ENCODE data around the gene NDUFS6. TPM values are rescaled to one million over a fixed set of nuclear protein-coding genes. Genes with fewer than 3 reads are reported as not detected.

Gene NDUFS6
- total RNA-seq, 1 experiment from 2014 or later, result 88.1 TPM

DNA sequence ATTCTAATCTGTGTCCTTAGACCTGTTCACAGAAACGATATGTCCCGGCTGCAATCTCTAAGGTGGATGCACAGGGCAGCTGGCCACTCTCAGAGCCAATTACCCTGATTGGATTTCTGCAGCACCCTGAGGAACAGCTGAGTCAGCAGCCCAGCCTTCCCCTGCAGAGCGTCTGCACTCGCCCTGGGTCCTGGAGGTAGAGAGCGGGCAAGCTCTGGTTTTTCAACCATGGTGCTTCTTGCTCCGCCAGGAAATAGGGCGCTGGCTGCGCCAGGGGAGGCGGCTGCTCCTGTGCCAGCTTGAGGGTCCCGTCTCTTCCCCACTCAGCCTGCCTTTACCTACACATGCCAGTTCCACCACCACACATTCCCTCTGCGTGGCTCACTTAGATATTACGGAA lies 19.2 kb downstream of the NDUFS6 start:
- in situ Hi-C loops (cut with HindIII; ENCODE audit: low pct_unique_long_range_greater_than_20kb, low sequenced_read_pairs), result no loop called here
- DNase-seq (ENCODE audit: low read depth, low spot score), result no peak

DNA sequence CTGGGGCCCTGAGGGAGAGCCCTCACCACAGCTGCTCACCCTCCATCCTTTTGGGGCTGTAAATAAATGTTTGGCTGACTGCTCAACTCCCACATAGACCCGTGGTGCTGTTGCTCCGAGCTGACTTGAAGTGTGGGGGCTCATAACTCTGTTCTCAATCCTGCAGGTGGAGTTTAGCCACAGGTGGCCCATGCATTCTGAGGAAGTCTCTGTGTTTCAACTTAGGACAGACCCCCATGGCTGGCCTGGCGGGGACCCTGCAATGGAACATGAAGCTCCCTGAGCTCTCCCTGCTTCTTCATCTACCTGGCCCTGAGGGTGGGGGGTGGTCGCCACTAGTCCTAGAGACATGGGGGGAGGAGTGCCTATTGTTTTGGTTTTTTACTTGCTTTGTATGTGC lies 19.7 kb downstream of the NDUFS6 start:
- DNase-seq (ENCODE audit: low read depth, low spot score), result no peak
- in situ Hi-C loops (cut with HindIII; ENCODE audit: low pct_unique_long_range_greater_than_20kb, low sequenced_read_pairs), result no loop called here

DNA sequence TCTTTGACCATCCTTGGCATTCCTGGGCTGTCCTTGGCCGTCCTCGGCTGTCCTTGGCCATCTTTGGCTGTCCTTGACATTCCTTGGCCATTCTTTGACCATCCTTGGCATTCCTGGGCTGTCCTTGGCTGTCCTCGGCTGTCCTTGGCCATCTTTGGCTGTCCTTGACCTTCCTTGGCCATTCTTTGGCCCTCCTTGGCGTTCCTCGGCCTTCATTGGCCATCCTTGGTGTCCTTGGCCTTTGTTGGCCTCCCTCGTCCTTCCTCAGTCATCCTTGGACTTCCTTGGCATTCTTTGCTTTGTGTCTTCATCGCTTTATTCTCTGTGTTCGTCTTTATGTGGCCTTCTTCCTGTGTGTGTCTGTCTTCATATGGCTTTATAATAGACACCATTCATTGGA lies 20.7 kb downstream of the NDUFS6 start:
- in situ Hi-C loops (cut with HindIII; ENCODE audit: low pct_unique_long_range_greater_than_20kb, low sequenced_read_pairs), result no loop called here
- DNase-seq (ENCODE audit: low read depth, low spot score), result no peak

DNA sequence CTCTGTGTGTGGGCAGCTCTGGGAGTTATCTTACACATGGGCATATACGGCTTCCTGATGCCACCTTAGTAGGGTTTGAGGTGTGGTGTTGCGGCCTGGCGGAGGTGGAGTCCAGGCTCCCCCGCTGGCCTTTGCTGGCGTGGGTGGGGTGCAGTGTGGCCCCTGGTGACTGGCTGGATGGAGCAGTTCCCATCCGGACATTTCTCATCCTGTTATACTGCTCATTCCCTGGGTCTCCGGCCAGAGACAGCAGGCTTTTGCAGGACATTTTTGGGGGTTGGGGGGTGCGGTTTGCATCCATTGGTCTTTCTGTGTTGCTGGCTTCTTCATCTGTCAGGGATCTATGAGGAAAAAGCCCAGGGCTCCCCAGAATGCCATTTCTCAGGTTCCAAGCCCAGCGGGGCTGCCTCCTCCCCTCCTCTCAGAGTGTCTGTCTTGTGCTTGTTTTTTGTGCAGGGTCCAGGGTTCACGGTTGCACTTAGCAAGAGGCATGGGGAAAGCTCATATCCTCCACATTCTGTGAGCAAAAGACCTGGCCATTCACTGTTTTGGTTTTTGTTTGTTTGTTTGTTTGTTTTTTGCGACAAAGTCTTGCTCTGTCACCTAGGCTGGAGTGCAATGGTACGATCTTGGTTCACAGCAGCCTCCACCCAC lies 22.3 kb downstream of the NDUFS6 start:
- in situ Hi-C loops (cut with HindIII; ENCODE audit: low pct_unique_long_range_greater_than_20kb, low sequenced_read_pairs), result no loop called here
- DNase-seq (ENCODE audit: low read depth, low spot score), result no peak

DNA sequence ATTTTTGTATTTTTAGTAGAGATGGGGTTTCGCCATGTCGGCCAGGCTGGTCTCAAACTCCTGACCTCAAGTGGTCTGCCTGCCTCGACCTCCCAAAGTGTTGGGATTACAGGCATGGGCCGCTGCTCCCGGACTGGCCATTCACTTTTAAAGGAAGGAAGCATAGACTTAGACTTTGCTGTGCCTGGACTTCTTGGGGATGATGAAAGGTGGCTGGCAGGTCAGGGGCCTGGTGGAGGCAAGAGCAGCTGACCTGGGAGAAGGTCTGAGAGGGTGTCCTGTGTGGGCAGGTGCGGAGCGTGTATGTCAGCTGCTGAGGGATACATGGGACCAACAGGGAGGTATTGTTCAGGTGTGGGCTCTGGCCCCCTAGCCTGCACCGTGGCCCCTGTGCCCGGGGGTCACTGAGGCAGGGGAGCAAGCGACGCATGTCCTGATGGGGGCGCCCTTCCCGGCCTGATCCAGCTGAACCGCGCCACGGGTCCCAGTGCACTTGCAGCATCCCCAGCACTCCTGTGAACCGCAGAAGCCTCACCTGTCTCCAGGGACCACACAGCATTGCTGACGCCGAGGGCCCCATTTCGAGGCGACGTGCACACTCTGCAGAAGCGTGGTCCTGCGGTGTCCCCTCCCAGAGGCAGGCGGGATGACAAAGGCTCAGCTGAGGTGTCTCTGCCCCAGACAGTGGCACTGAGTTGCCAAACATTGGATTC lies 23.1 kb downstream of the NDUFS6 start:
- no peak for DNase-seq (ENCODE audit: low read depth, low spot score)
- in situ Hi-C loops (cut with HindIII; ENCODE audit: low pct_unique_long_range_greater_than_20kb, low sequenced_read_pairs), result no loop called here

DNA sequence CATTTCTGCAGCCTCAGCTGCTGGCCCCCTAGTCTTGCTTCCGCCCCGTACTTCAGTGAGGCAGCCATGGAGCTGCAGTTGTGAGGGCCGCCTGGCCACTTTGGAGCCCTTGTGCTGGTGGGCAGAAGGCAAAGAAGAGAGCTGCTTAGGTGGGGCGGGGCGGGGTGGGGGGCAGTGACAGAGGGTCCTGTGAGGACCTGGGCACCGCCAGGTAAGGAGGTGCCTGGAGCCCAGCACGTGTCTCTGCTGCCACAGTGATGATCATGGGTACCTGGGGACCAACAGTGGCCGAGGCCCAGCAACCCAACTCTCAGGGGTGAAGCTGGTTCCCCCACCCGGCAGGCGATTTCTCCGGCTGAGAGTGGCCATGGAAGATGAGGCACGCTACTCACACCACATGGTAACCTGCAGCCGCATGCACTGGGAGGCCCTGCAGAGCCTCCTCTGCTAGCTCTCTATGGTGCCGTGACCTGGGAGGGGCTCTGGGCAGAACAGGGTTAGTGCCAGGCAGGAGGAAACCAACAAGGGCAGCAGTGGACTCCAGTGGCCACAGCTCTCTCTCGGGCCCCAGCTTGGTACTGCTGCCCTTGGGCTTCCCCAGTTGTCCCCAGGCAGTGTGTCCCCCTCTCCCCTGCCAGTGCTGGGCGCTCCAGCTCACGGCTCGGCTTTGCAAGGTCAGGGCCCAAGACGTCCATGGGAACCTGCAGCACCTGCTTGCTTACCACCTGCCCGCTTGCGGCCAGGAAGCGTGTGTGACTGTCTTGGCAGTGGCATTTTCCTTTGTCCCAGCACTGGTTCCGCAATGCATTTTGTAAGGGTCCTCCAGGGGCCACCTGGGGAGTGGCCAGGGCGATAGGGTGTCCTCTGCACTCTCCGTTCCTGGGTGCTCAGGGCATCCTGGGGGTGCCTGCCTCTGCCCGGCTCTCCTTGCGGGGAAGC lies 24.0 kb downstream of the NDUFS6 start:
- in situ Hi-C loops (cut with HindIII; ENCODE audit: low pct_unique_long_range_greater_than_20kb, low sequenced_read_pairs), result no loop called here

DNA sequence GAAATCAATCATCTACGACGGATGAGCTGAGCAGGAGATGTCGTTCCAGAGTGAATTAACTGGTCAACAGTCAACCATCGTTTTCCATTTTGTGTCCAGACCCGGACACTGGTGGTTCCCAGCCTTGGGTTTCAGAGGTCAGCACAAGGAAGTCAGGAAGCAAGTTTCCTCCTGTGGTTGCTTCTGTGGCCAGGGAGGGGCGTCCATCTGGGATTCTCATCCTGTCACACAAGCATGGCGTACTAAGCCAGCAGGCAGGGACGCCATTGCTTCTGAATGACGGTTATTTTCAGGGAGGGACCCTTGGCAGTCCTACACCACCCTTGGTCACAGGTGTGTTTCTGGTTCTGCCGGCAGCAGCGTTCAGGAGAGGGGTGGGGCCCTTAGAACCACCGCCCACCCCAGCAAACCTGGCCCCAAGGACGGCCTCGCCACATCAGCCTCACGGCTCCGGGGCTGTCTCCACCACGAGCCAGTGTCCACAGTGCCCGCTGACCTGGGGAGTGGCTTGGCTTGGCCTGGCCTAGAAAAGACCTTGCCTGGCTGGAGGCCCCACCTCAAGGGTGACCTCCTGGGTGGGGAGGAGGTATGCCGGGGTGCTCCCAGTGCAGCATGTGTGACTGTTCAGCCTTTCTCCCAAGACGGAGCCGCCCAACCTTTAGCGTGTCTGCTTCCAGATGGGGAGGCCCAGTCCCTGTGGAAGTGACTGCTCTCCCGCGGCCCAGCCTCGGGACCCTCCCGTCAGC lies 25.2 kb downstream of the NDUFS6 start:
- no peak for DNase-seq (ENCODE audit: low read depth, low spot score)
- in situ Hi-C loops (cut with HindIII; ENCODE audit: low pct_unique_long_range_greater_than_20kb, low sequenced_read_pairs), result no loop called here

More for the DNA sequence above, 24.0 kb downstream of the NDUFS6 start:
- DNase-seq (ENCODE audit: low read depth, low spot score), result no peak

DNA sequence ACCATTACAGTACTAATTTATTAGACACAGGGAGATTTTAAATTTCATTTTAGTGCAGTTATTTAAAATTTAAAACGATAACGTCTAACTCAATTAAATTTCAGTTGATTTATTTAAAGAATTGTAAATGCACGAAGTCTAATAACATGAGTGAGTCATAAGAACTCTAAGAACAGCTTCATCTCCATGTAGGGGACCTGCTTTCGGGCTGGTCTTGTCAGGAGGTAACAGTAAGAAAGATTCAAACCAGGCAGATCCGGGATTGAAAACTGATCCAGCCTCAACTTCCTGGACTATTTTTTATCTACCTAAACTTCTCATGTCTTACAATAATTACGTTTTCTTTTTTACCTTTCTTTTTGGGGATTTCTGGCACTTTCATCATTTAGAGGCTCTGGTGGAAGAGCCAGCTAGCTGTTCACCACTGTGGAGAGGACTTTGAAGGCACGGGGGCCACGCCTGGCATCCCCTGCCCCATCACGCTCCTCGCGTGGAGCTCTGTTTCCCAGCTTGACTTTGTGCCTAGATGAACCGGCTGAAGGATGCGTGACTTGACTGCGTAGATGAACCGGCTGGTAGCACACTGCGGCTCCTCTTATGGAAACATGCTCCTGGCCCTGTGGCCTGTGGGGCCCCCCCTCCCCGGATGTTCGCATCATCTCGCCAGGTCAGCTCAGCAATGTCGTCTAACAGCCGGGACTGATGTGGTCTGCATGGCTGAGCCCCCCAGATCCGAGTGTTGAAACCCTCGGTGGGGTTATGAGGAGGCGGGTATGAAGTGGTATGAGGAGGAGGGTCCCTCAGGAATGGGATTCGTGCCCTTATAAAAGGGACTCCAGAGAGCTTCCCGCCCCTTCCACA lies 26.0 kb downstream of the NDUFS6 start:
- no peak for DNase-seq (ENCODE audit: low read depth, low spot score)
- in situ Hi-C loops (cut with HindIII; ENCODE audit: low pct_unique_long_range_greater_than_20kb, low sequenced_read_pairs), result no loop called here

DNA sequence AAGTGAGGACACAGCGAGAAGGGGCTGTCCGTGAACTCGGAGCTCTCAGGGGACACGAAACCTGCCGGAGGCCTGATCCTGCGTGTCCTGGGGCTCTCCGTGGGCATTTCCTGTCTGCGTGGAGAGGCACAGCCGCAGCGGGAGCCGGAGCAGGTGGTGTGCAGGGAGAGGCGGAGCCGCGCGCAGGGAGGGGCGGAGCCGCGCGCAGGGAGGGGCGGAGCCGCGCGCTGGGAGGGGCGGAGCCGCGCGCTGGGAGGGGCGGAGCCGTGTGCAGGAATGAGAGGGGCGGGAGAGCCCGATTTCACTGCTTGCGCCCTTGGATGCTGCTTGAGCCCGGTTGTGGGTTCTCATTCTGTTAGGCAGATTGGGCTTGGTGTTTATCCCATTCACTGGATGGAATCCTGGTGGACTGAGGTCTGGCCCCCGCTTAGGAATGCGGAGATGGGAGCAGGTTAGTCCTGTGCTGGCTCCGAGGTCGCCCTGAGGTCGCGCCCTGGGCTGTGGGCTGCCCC lies 26.7 kb downstream of the NDUFS6 start:
- in situ Hi-C loops (cut with HindIII; ENCODE audit: low pct_unique_long_range_greater_than_20kb, low sequenced_read_pairs), result no loop called here

DNA sequence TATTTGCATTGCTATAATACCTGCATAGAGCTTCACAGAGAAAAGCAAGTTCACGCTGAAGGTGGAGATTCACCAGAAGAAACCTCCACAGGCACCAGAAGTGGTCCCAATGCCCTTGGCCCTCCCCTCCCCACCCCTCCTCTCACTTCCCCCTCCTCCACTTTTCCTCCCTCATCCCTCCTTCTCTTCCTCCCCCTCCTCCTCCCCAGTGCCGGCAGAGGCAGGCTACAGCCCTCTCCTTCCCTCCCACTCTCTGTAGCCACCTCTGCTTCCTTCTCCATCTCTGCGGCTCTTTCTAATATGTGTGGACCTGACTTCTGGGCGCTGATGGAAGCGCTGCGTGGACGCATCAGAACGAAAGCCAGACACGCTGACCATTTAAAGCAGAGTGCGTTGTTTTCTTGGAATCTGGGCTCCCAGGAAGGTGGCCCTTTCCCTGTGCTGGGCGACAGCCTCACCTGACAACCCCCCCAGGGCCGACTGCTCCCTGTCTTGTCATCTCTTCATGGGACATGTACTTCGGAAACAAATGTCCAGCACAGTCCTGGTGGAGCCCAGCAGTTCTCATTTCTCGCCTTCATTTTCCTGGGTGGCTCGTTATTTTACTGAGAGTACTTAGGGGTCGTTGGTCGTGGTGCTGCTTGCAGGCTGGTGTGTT lies 29.5 kb downstream of the NDUFS6 start:
- in situ Hi-C loops (cut with HindIII; ENCODE audit: low pct_unique_long_range_greater_than_20kb, low sequenced_read_pairs), result no loop called here
- no peak for DNase-seq (ENCODE audit: low read depth, low spot score)

More for the DNA sequence above, 26.7 kb downstream of the NDUFS6 start:
- no peak for DNase-seq (ENCODE audit: low read depth, low spot score)

DNA sequence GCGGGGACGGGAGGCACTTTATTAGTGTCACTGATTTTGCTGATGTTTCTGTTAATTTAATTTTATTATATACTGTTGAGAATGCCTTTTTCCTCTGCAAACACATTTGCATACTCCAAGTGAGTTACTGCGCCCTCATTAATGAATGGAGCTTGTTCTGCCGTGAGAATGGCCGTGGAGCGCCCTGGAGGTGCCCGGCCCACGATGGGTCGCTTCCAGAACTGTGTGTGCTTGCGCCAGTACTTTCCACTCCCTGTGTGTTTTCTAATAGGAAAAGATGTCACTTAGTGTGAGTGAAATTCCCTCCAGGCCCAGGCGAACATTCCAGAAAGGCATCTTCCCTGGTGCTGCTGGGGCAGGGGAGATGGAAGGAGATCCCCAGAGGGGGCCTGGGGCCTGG lies 30.1 kb downstream of the NDUFS6 start:
- in situ Hi-C loops (cut with HindIII; ENCODE audit: low pct_unique_long_range_greater_than_20kb, low sequenced_read_pairs), result no loop called here
- DNase-seq (ENCODE audit: low read depth, low spot score), result no peak

DNA sequence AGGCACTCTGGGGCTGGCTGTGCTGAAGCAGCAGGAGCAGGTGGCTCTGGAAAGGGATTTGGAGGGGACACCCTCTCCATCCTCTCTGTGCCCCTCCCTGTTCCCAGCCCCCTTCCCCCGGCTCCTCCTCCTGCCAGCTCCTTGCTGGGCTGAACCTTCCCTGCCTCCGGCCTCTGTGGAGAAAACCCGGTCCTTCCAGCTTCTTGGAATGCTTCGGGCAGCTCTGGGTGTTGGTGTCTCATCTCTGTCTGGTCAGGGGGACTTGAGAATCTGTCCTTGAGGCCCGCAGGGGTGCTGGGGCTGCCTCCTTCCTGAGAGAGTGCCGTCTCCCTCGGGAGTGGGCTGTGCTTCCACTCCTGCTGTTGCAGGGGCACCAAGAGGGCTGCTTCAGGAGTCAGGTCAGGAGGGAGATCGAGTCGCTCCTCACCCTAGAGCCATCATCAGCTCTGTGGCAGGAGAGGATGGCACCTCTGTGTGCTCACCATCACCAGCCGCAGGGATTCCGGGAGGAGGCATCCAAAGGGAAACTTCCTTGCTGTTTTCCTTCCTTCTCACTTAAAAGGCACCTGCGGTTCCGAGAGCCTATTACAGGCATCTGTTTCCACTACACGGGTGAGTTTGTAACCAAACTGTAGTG lies 30.6 kb downstream of the NDUFS6 start:
- no peak for DNase-seq (ENCODE audit: low read depth, low spot score)
- in situ Hi-C loops (cut with HindIII; ENCODE audit: low pct_unique_long_range_greater_than_20kb, low sequenced_read_pairs), result no loop called here

DNA sequence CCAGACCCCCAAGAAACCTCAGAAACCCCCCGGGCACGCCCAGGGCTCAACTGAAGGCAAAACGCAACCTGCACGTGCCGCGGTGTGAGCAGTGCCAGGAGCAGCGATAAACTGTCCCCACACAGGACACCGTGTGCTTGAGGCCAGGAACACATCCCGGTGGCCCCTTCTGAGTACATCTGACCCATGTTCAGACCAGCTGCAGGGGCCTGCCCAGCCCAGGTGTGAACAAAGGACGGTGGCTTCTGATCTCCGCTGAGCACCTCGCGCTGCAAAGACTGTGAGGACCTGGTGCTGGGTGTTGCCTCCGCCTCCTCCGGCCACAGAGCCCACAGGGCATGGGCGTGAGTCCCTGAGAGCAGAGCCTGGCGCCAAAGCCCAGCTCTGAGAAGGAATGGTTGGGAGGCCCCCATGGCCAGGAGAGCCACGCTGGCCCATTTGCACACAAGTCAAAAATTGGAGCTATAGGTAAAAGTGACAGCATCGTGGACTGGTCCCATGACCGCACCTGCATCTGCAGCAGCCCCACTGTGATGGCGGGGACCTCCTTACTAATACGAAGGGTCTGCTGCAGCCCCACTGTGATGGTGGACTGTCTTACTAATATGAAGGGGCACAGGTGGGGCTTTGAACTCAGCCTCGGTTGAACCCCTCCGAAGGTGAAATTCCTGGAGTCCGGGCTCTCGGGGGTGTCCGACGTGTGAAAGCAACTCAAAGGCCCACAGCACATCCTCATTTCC lies 31.5 kb downstream of the NDUFS6 start:
- in situ Hi-C loops (cut with HindIII; ENCODE audit: low pct_unique_long_range_greater_than_20kb, low sequenced_read_pairs), result no loop called here
- no peak for DNase-seq (ENCODE audit: low read depth, low spot score)

DNA sequence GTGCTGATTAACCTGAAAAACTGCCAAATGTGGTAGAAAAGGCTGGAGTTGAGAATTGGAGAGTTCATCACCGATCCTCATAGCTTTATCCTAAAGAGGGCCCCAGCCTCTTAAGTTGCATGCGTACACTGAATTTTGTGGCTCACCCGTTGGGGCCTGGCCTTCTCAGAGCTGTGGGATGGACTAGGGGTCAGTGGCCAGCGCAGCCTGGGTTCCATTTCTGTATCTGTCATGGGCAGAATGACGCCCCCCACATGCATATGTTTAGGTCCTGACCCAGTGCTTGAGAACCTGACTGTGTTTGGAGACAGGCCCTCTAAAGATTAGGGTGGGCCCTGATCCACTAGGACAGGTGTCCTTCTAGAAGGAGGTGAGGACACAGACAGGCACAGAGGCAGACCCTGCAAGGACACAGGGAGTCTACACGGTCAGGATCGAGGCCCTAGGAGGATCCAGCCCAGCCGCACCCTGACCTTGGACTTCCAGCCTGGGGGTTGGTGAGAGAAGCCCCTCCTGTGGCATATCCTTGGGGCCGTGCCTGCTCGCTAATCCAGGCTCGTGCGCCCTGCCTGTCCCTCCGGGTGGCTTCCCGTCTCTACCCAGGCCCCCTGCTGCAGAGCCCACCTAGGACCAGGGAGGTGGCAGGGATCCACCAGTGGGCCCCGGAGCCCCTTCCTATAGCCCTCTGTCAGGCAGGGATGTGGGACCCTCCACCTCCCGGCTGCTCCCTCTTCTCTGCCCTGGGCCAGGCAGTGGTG lies 32.2 kb downstream of the NDUFS6 start:
- in situ Hi-C loops (cut with HindIII; ENCODE audit: low pct_unique_long_range_greater_than_20kb, low sequenced_read_pairs), result no loop called here
- no peak for DNase-seq (ENCODE audit: low read depth, low spot score)
